ENCODE results near the gene C2orf81.
A peak's percentile ranks its signal among the peaks of the same experiment; 100 is the strongest.
"Not testable (repeated sequence)": the region's sequence is repeated elsewhere in the genome, so short reads cannot be mapped to it uniquely, and the experiment has no call there.

Gene C2orf81

GRCh38 chr2:74442483-74443297 lies 21.3 kb upstream of the C2orf81 start:
- not testable (repeated sequence) for DNase-seq

DNA sequence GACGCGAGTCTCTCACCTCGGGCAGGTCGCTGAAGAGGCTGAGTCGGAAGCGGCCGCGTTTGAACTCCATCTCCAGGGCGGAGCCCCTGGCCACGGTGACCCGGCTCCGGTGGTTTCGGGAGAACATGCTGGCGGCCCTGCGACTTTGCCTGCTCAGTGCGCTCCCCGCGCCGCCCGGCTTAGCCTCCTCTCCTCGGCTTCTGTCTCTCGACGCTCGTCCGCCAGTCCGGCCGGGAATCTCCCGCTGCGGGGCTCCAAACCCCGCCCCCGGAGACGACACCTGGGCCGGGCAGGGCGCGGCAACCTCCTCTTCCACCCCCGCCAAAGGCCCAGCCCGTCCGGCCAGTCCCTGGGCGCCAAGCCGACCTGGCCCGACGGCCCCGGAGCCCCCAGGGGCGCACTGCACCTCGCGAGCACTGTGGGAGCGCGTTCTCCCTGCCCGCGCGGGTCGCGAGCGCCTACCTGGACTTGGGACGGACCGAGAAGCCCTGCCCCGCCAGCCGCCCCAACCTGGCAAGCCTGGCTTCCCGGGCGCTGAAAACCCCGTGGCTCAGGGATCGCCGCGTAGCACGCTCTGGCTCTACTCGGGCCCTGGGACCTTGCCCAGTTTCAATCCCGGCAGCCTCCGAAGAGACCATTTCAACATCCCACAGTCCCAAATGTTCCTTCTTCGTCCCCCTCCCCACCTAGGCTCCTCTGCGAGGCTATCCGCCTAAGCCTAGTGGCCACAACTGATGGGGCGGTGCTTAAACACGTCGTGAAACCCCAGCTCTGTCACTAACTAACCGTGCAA lies 20.5 kb upstream of the C2orf81 start, which contains the start of gene RTKN:
Gene RTKN, minus strand, starts transcription at position 248 of the 793 bp plus-strand sequence. Its CDS starts 121 bp downstream, at position 127.
- DNase-seq: no peak

DNA sequence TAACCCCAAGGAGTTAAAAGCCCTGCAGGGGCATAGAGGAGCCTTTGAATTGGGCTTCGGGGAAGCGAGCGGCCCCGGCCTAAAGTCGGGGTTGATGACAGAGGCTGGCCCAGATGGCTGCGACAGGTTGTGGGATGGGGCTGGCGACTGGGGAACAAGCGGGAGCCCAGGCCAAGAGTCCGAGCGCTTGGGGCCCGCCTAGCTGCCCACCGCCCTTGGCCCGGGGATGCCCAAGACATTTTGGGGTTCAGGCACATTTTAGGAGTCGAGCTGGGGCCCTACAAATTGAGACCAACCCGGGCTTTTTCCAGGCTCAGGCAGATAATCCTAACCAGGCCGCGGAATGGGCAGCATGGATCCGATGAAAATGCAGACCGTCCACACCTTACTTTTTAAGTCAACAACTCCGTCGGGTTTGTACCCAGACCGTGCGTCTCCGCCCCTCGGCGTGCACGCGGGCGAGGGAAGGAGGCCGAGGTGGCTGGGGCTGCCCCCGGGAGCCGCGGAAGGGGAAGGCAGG lies 19.8 kb upstream of the C2orf81 start:
- no peak for DNase-seq

DNA sequence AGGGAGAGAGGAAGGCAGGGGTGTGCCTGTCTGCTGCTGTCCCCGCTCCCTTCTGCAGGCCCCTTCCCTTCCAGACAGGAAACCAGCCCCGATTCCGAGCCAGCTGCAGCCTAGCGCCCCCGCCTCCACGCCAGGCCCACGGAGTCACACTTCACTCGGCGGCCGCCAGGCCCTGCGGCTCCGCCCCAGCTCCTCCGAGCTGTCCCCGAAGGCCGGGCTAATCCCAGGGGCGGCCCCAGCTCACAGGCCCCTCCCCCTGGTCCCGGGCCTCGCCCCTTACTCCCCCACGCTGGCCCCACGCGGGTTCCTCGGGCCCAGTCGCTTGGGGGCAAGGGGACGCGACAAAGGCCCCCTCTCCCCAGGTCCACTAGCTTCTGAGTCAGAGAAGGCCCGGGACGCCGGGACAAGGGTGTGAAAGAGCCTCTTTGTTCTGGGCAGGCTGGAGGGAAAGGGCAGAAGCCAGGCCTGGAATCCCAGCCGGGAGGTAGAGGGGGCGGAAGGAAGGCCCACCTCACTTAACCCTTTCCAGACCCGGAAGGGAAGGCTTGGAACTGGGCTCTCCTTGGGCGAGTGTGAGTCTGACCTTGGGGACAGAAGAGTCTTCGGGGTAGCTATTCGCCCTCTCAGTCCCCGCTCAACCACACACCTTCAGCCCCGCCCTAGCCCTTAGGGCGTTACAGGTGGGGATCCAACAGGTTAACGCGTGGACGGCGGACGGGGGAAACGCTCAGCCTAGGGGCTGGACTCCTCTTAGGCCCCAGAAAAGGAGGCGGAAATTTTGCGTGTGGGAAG lies 19.2 kb upstream of the C2orf81 start:
- DNase-seq: peak; percentile 88

DNA sequence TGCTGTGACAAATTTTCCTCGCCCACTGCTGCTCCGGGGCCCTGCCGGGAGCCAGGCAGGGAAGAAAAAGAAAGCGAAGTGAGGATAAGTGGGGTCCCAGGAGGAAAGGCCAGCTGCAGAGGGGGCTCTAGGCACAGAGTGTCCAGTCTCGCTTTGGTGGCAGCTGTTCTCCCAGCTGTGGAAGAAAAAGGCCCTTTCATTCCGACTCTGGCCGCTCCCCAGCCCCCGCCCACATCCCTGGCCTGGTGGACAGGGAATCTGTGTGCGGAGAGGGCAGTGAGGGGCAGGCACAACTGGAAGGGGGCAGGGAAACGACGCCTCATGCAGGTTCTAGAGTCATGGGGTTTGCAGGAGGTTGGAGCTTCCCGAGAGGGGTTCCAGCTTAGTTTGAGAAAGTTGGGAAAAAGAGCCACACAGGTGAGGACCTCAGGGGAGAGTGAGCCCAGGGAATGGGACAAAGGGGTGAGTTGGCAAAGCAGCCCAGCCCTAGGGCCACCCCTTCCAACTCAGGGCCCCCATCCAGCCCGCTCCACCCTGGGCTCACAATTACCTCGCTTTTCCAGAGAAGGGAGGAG lies 18.5 kb upstream of the C2orf81 start:
- DNase-seq: peak; percentile 91

DNA sequence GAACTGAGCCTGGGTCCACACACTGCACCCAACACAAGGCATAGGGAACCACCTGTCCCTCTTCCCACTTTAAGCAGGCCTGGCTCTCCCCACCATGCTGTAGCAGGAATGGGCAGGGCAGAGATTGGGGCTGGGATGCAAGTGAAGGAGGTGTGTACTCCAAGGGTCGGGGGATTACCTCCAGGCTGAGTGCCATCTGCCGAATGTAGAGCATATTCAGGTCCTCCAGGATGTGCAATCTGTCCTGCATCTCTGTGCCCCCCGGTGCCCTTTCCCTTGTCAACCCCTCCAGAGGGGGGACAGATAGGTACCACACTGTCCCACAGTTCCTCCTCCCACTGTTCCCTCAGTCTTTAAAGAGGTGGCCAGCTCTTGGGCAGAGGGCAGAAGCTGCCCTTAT lies 18.0 kb upstream of the C2orf81 start:
- peak; percentile 60 for DNase-seq

GRCh38 chr2:74438248-74438647 lies 16.8 kb upstream of the C2orf81 start:
- DNase-seq: no peak

GRCh38 chr2:74436848-74437695 lies 15.7 kb upstream of the C2orf81 start:
- DNase-seq: no peak

DNA sequence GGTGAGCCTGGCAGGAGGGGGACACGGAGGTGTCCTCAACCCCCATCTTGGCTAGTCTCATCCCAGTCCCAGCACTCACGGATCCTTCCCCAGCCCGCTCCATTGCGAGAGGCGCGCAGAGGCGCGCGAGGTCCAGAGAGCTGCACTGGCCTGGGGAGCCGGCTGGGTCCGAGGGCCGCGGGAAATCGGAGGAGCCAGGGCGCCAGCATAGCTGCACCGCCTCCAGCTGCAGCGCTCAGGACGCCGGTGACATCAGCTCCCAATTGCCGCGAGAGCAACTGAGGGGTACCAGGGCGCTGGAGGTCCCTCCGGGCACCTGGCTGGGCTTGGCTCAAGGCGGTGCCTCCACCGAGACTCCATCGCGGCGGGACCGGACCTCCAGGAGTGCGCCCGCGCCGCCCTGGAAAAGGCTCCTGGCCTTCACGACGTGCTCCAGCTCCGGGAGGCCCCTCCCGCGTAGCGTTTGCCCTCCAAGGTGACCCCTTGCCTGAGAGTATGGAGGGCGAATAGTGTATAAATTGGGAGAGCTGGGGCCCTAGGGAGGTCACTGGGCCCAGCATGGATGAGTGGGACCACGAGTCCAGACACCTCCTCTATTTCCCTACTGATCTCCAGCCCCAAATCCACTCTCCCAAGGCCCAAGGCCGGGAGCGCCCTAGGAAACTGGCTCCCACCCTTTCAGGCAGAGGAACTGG lies 14.8 kb upstream of the C2orf81 start:
- no peak for DNase-seq

DNA sequence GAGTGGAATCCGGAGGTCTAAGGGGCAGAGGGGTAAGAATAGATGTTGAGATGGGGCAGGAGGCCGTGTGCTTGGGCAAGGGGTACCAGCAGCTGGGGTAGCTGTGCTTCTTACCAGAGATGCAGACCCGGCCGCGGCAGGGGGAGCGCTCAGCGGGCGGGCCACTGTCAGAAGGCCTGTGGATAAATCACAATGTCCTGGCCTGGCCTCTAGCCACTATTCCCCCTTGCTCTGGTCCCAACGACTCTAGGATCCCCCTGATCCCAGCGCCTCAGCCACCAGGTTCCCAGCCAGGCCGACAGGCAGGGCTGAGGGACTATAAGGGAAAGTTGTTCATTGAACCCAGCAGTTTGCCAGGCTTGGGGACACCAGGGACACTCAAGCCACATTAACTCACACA lies 9.1 kb upstream of the C2orf81 start:
- no peak for DNase-seq

- no peak for DNase-seq
Measured at GRCh38 chr2:74429487-74430451, 8.3 kb upstream of the C2orf81 start.

GRCh38 chr2:74428675-74429074 lies 7.3 kb upstream of the C2orf81 start:
- no peak for DNase-seq

DNA sequence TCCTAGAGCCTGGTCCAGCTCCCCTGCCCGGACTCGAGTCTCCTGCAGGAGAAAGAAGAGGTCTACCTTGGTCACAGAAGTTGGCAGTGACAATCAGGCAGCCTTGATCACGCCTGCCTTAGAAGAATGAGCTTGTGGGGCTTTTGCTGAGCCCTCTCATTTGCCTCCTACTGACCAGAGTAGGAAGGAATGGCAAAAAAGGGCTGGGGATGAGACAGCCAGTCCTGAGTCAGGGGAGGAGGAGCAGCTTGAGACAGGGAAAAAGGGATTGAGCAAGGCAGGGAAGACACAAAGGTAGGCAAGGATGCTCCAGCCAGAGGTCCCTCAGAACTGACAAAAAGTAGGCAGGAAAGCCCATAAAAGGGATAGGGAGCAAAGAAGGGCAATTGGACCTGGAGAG lies 6.1 kb upstream of the C2orf81 start:
- no peak for DNase-seq

DNA sequence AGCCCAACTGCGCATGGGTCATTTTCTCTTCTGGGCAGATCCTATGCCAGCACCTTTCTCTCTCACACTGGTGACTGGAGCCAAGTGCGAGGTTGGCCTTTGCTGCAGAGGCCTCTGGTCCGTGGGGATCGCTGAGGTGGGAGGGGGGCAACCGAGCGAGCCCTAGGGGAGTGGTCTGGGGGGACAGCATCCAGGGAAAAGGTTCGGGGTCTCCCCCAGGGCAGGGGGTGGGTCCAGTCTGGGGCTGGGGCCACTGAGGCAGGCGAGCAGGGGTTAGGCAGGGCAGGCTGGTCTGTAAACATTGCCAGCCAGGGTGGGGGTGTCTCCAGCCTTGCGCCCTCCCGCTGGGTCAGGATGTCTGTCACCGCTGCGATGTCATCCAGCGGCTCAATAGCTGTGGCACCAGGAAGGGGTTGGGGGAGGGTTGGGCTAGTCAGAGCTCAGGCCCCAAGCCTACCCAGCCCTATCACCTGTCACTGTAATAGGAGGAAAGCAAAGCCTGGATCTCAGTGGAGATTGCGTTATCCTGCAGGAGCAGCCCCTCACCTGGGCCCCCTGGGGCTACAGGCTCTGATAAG lies 4.9 kb upstream of the C2orf81 start:
- DNase-seq: no peak

GRCh38 chr2:74425523-74425922 lies 4.1 kb upstream of the C2orf81 start:
- no peak for DNase-seq

GRCh38 chr2:74424995-74425406 lies 3.6 kb upstream of the C2orf81 start:
- no peak for DNase-seq

GRCh38 chr2:74424139-74424992 lies 2.9 kb upstream of the C2orf81 start:
- no peak for DNase-seq

Data from midbrain (tissue), 1 donor.